Liver (tissue), 9 donors: ENCODE results near the gene TSHR. TPM values are rescaled to one million over a fixed set of nuclear protein-coding genes. Genes with fewer than 3 reads are reported as not detected.

ENCODE experiments used
- DNase-seq: peaks from one replicate; pipeline ENCODE4 v3.0.0-alpha.2; 2017; ENCODE audit warnings: low spot score
- H3K27ac ChIP-seq, 2 donors: one replicate each; pipeline ENCODE4 v1.7.0; 2013; ENCODE audit warnings: inconsistent platforms in 2 of 2, low read length in 2 of 2, control low read depth in 1 of 2, low read depth in 1 of 2, mild to moderate bottlenecking in 1 of 2
- H3K27me3 ChIP-seq, 4 donors: one replicate each; pipeline versions ENCODE4 v1.6.1 to v1.7.0; 2013; ENCODE audit warnings: low read length in 3 of 4, inconsistent platforms in 1 of 4, mild to moderate bottlenecking in 1 of 4, moderate library complexity in 1 of 4; ENCODE audit not compliant: control insufficient read depth in 4 of 4, insufficient read depth in 4 of 4
- H3K36me3 ChIP-seq, 4 donors: one replicate each; pipeline versions ENCODE4 v1.6.1 to v1.7.0; 2013; ENCODE audit warnings: low read length in 3 of 4, mild to moderate bottlenecking in 3 of 4, low read depth in 1 of 4, moderate library complexity in 1 of 4; ENCODE audit not compliant: control insufficient read depth in 4 of 4, insufficient read depth in 3 of 4
- H3K4me1 ChIP-seq, 4 donors: one replicate each; pipeline versions ENCODE4 v1.6.1 to v1.7.0; 2013; ENCODE audit warnings: low read length in 3 of 4, mild to moderate bottlenecking in 3 of 4, moderate library complexity in 1 of 4; ENCODE audit not compliant: control insufficient read depth in 4 of 4, insufficient read depth in 4 of 4
- H3K4me3 ChIP-seq, 3 donors: one replicate each; pipeline versions ENCODE4 v1.6.1 to v1.7.0; 2013; ENCODE audit warnings: low read length in 3 of 3, control low read depth in 1 of 3, low read depth in 1 of 3, mild to moderate bottlenecking in 1 of 3
- H3K9ac ChIP-seq, 2 donors: one replicate each; pipeline ENCODE4 v1.7.0; 2013; ENCODE audit warnings: low read length in 2 of 2, mild to moderate bottlenecking in 2 of 2, moderate library complexity in 2 of 2, control low read depth in 1 of 2, low read depth in 1 of 2
- H3K9me3 ChIP-seq, 4 donors: one replicate each; pipeline versions ENCODE4 v1.6.1 to v1.7.0; 2013; ENCODE audit warnings: low read length in 3 of 4; ENCODE audit not compliant: control insufficient read depth in 4 of 4
- ATF3 ChIP-seq: IDR thresholded peaks from 2 replicates; pipeline ENCODE4 v1.6.1; 2016; ENCODE audit warnings: antibody characterized with exemption
- CTCF ChIP-seq: fragments of 150-350 bp; IDR thresholded peaks from 2 replicates; pipeline ENCODE4 v1.5.1; 2017; ENCODE audit warnings: improper control_type of control experiment, low read depth, low read length; ENCODE audit not compliant: missing input control
- EGR1 ChIP-seq, 2 donors: IDR thresholded peaks; 2 replicates each; pipeline ENCODE4 v1.6.1; 2016 to 2018; ENCODE audit warnings: antibody characterized with exemption in 2 of 2, low read depth in 2 of 2
- FOXA1 ChIP-seq: IDR thresholded peaks from 2 replicates; pipeline ENCODE4 v1.6.1; 2016; ENCODE audit warnings: antibody characterized with exemption
- FOXA2 ChIP-seq: IDR thresholded peaks from 2 replicates; pipeline ENCODE4 v1.6.1; 2016; ENCODE audit warnings: antibody characterized with exemption
- GABPA ChIP-seq, 2 donors: IDR thresholded peaks in 1 of 2; conservative IDR thresholded peaks in 1 of 2; 2 replicates each; pipeline ENCODE4 v1.6.1; 2016; ENCODE audit warnings: antibody characterized with exemption in 2 of 2, mild to moderate bottlenecking in 1 of 2, moderate library complexity in 1 of 2
- HNF4G ChIP-seq: IDR thresholded peaks from 2 replicates; pipeline ENCODE4 v1.6.1; 2016; ENCODE audit warnings: antibody characterized with exemption
- JUND ChIP-seq, 2 donors: IDR thresholded peaks; 2 replicates each; pipeline ENCODE4 v1.6.1; 2016; ENCODE audit warnings: antibody characterized with exemption in 2 of 2
- MAX ChIP-seq: IDR thresholded peaks from 2 replicates; pipeline ENCODE4 v1.6.1; 2016; ENCODE audit warnings: antibody characterized with exemption
- NR2F2 ChIP-seq: IDR thresholded peaks from 2 replicates; pipeline ENCODE4 v1.6.1; 2016; ENCODE audit warnings: antibody characterized with exemption
- RAD21 ChIP-seq, 2 donors: IDR thresholded peaks; 2 replicates each; pipeline ENCODE4 v1.6.1; 2016; ENCODE audit warnings: antibody characterized with exemption in 2 of 2, mild to moderate bottlenecking in 2 of 2
- REST ChIP-seq: IDR thresholded peaks from 2 replicates; pipeline ENCODE4 v1.6.1; 2016; ENCODE audit warnings: antibody characterized with exemption, mild to moderate bottlenecking
- RXRA ChIP-seq, 2 donors: IDR thresholded peaks; 2 replicates each; pipeline ENCODE4 v1.6.1; 2017 to 2018; ENCODE audit warnings: antibody characterized with exemption in 2 of 2, mild to moderate bottlenecking in 1 of 2
- SP1 ChIP-seq: IDR thresholded peaks from 2 replicates; pipeline ENCODE4 v1.6.1; 2018; ENCODE audit warnings: antibody characterized with exemption, mild to moderate bottlenecking
- TAF1 ChIP-seq: conservative IDR thresholded peaks from 2 replicates; pipeline ENCODE4 v1.6.1; 2016; ENCODE audit warnings: antibody characterized with exemption, mild to moderate bottlenecking
- YY1 ChIP-seq: IDR thresholded peaks from 2 replicates; pipeline ENCODE4 v1.6.1; 2016; ENCODE audit warnings: antibody characterized with exemption, mild to moderate bottlenecking
- WGBS: extraction: QIAGEN DNeasy Blood & Tissue Kit; methylation state at CpG from one replicate; pipeline ENCODE4 v1.1.7; 2013; 5-methylcytosine and 5-hydroxymethylcytosine counted together
- polyA plus RNA-seq, 2 donors: library from polyadenylated mRNA; stranded (reverse) in 1 of 2; unstranded in 1 of 2; fragments of 200-250 nt in 1 of 2; fragments of >200 nt in 1 of 2; fragmentation: Nextera tagmentation in 1 of 2; extraction: Ambion mirVana in 1 of 2; gene quantifications; one replicate each; pipeline versions ENCODE4 v1.2.1 to v1.2.3, GENCODE V29; 2013 to 2015
- total RNA-seq, 2 donors: library from RNA; depleted of rRNA; stranded (reverse); fragments of >200 nt; gene quantifications; one replicate each; pipeline ENCODE4 v1.2.3, GENCODE V29; 2014
- donor health status: healthy.
- donor health status: healthy.
- donor health status: healthy.
- donor health status: healthy.
- donor health status: healthy.

TSHR gene
- total and polyA plus RNA-seq, 4 donors = 0.08 to 3.2 TPM; not detected in 2

GRCh38 chr14:81170829-81171195 is 215.4 kb downstream of the TSHR start:
- Histone ChIP-seq H3K4me3 (no peak overlapping the region), H3K27me3 (no peaks in the 10 kb centered on the region), H3K27ac (peak overlapping the region; percentile 93 to 95), H3K36me3 (no peaks in the 10 kb centered on the region), H3K9ac (peak overlapping the region; percentile 23 to 65), H3K4me1 (peaks cover 0 to 18% (median 5%) of the 10 kb centered on the region in 4 donors), H3K9me3 (no peaks in the 10 kb centered on the region)
- no peak for DNase-seq
- TF ChIP-seq NR2F2 (no peak), SP1 (no peak), RAD21 (IDR thresholded peaks at IDR 0.05) (no peak), FOXA2 (no peak), HNF4G (no peak)
- 14% methylated on average over 3 of the region's 3 CpGs for WGBS

- TF ChIP-seq HNF4G (no peak), NR2F2 (no peak), SP1 (no peak), TAF1 (no peak), FOXA2 (no peak), YY1 (no peak), JUND (IDR thresholded peaks at IDR 0.05) (no peak), MAX (no peak), EGR1 (IDR thresholded peaks at IDR 0.05; ENCODE audit: low read depth in 2 of 2) (no peak), ATF3 (no peak), REST (no peak), GABPA (IDR thresholded peaks at IDR 0.05 in 1 of 2, conservative IDR thresholded peaks at IDR 0.05 in 1 of 2) (no peak), FOXA1 (no peak), CTCF (no peak), RXRA (IDR thresholded peaks at IDR 0.05) (no peak)
- H3K4me3 ChIP-seq = no peak overlapping the region
- no peaks in the 10 kb centered on the region for H3K27me3 ChIP-seq
- WGBS = 78% methylated on average over 2 of the region's 2 CpGs
- no peak overlapping the region for H3K9ac ChIP-seq
- DNase-seq = no peak
- peaks cover 0 to 24% (median 8%) of the 10 kb centered on the region in 4 donors for H3K4me1 ChIP-seq
- H3K36me3 ChIP-seq = no peaks in the 10 kb centered on the region
- H3K9me3 ChIP-seq = no peaks in the 10 kb centered on the region
- H3K27ac ChIP-seq = no peak overlapping the region
These were observed 216.9 kb downstream of the TSHR start for GRCh38 chr14:81172353-81172752.
